ENCODE results near the gene LHB.
A peak's percentile ranks its signal among the peaks of the same experiment; 100 is the strongest.
"Not testable (repeated sequence)": the region's sequence is repeated elsewhere in the genome, so short reads cannot be mapped to it uniquely, and the experiment has no call there.

Gene LHB

GRCh38 chr19:49061000-49061399 is 44.1 kb upstream of the LHB start:
- Histone ChIP-seq H3K27ac (no peak overlapping the region), H3K4me3 (ENCODE audit: low read depth, low read length) (no peak overlapping the region), H3K27me3 (replicated peaks) (peaks cover 4% of the 10 kb centered on the region), H3K36me3 (replicated peaks) (no peaks in the 10 kb centered on the region)
- no peak for TF ChIP-seq CTCF (IDR thresholded peaks at IDR 0.05; ENCODE audit: low read depth, low read length, missing control alignments)
- in situ Hi-C loops (cut with HindIII; ENCODE audit: low pct_ligation_motif_present, low sequenced_read_pairs): no loop called here
- DNase-seq: no peak

- no peak for DNase-seq
- H3K4me3 ChIP-seq (ENCODE audit: low read depth, low read length): no peak overlapping the region
- no peak for TF ChIP-seq CTCF (IDR thresholded peaks at IDR 0.05; ENCODE audit: low read depth, low read length, missing control alignments)
- H3K36me3 ChIP-seq (replicated peaks): no peaks in the 10 kb centered on the region
- no peak overlapping the region for H3K27ac ChIP-seq
- in situ Hi-C loops (cut with HindIII; ENCODE audit: low pct_ligation_motif_present, low sequenced_read_pairs): no loop called here
- H3K27me3 ChIP-seq (replicated peaks): no peaks in the 10 kb centered on the region
Measured at GRCh38 chr19:49059053-49059452, 42.2 kb upstream of the LHB start.

- Histone ChIP-seq H3K27ac (no peak overlapping the region), H3K4me3 (ENCODE audit: low read depth, low read length) (no peak overlapping the region), H3K36me3 (replicated peaks) (no peaks in the 10 kb centered on the region), H3K27me3 (replicated peaks) (no peaks in the 10 kb centered on the region)
- in situ Hi-C loops (cut with HindIII; ENCODE audit: low pct_ligation_motif_present, low sequenced_read_pairs): no loop called here
- peak; percentile 40 for DNase-seq
- no peak for TF ChIP-seq CTCF (IDR thresholded peaks at IDR 0.05; ENCODE audit: low read depth, low read length, missing control alignments)
Measured at GRCh38 chr19:49058562-49058961, 41.7 kb upstream of the LHB start.

- peak; percentile 29 for DNase-seq
- peak within 1 kb of the TSS; percentile 64 for H3K4me3 ChIP-seq (ENCODE audit: low read depth, low read length)
- no peaks in the 10 kb centered on the region for H3K27me3 ChIP-seq (replicated peaks)
- no peaks in the 10 kb centered on the region for H3K36me3 ChIP-seq (replicated peaks)
- no peak within 1 kb of the TSS for H3K27ac ChIP-seq
- TF ChIP-seq CTCF (IDR thresholded peaks at IDR 0.05; ENCODE audit: low read depth, low read length, missing control alignments): no peak
- in situ Hi-C loops (cut with HindIII; ENCODE audit: low pct_ligation_motif_present, low sequenced_read_pairs): no loop called here
Measured at GRCh38 chr19:49057636-49058234, 40.8 kb upstream of the LHB start, which contains the start of gene CGB7. CGB7 (minus strand) TSS chr19:49057749; CDS start chr19:49055375, 2,374 bp downstream.

GRCh38 chr19:49056902-49057596 is 40.2 kb upstream of the LHB start:
- H3K27me3 ChIP-seq (replicated peaks); in situ Hi-C loops (cut with HindIII; ENCODE audit: low pct_ligation_motif_present, low sequenced_read_pairs): not testable (repeated sequence)

GRCh38 chr19:49056101-49056901 is 39.4 kb upstream of the LHB start:
- H3K4me3 ChIP-seq (ENCODE audit: low read depth, low read length): peak overlapping the region; percentile 64
- TF ChIP-seq CTCF (IDR thresholded peaks at IDR 0.05; ENCODE audit: low read depth, low read length, missing control alignments): peak; percentile 38
- in situ Hi-C loops (cut with HindIII; ENCODE audit: low pct_ligation_motif_present, low sequenced_read_pairs): no loop called here
- peak; percentile 9 for DNase-seq
- no peaks in the 10 kb centered on the region for H3K27me3 ChIP-seq (replicated peaks)
- H3K36me3 ChIP-seq (replicated peaks): no peaks in the 10 kb centered on the region
- H3K27ac ChIP-seq: no peak overlapping the region

More at GRCh38 chr19:49056902-49057596, 40.2 kb upstream of the LHB start:
- DNase-seq; H3K36me3 ChIP-seq (replicated peaks); H3K27ac ChIP-seq: not testable (repeated sequence)
- peak overlapping the region; percentile 64 for H3K4me3 ChIP-seq (ENCODE audit: low read depth, low read length)

GRCh38 chr19:49050376-49051033 is 33.6 kb upstream of the LHB start:
- DNase-seq: peak; percentile 76
- H3K36me3 ChIP-seq (replicated peaks); H3K27ac ChIP-seq; in situ Hi-C loops (cut with HindIII; ENCODE audit: low pct_ligation_motif_present, low sequenced_read_pairs); H3K27me3 ChIP-seq (replicated peaks); H3K4me3 ChIP-seq (ENCODE audit: low read depth, low read length): not testable (repeated sequence)

GRCh38 chr19:49049834-49050233 is 32.9 kb upstream of the LHB start:
- H3K4me3 ChIP-seq (ENCODE audit: low read depth, low read length); DNase-seq; H3K27ac ChIP-seq; in situ Hi-C loops (cut with HindIII; ENCODE audit: low pct_ligation_motif_present, low sequenced_read_pairs); H3K36me3 ChIP-seq (replicated peaks); H3K27me3 ChIP-seq (replicated peaks): not testable (repeated sequence)
